GM12801 (cell line): ENCODE data around the gene ABCD2.

ENCODE experiments used
- TF ChIP-seq, protein P1 (sequence below): IDR thresholded peaks from one replicate; pipeline ENCODE4 v1.5.1; 2011; ENCODE audit warnings: control low read depth; ENCODE audit not compliant: insufficient read length; ENCODE audit errors: extremely low read depth

Gene ABCD2

DNA sequence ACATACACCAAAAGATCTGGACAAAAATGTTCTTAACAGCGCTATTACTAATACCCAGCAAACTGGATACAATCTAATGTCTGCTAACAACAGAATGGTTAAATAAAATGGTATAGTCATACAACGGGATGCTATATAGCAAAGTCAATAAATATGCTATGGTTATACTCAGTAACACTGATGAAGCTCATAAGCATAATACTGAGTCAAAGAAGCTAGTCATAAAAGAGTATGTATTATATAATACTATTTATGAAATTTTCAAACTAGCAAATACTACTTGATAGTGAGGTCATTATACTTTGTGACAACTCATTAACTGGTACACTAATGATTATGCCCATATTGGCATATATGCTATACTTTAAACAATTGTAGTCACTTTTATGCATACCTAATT is 7.4 kb downstream of the ABCD2 start:
- TF ChIP-seq, protein P1, sequence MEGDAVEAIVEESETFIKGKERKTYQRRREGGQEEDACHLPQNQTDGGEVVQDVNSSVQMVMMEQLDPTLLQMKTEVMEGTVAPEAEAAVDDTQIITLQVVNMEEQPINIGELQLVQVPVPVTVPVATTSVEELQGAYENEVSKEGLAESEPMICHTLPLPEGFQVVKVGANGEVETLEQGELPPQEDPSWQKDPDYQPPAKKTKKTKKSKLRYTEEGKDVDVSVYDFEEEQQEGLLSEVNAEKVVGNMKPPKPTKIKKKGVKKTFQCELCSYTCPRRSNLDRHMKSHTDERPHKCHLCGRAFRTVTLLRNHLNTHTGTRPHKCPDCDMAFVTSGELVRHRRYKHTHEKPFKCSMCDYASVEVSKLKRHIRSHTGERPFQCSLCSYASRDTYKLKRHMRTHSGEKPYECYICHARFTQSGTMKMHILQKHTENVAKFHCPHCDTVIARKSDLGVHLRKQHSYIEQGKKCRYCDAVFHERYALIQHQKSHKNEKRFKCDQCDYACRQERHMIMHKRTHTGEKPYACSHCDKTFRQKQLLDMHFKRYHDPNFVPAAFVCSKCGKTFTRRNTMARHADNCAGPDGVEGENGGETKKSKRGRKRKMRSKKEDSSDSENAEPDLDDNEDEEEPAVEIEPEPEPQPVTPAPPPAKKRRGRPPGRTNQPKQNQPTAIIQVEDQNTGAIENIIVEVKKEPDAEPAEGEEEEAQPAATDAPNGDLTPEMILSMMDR, result no peak

DNA sequence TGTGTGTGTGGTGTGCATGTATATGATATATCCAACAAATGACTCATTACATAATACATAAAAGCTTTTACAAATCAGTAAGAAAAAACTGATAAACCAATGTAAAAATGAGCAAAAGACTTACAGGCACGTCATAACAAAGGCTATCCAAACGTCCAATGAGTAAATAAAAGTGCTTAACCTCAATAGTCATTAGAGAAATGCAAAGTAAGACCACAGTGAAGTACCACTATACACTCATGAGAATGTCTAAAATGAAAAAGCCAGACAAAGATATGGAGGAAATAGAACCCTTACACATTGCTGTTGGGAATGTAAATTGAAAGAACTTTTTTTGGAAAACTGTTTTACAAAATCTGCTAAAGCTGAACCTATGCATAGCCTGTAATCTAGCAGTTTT is 7.8 kb downstream of the ABCD2 start:
- TF ChIP-seq, protein P1, result no peak

DNA sequence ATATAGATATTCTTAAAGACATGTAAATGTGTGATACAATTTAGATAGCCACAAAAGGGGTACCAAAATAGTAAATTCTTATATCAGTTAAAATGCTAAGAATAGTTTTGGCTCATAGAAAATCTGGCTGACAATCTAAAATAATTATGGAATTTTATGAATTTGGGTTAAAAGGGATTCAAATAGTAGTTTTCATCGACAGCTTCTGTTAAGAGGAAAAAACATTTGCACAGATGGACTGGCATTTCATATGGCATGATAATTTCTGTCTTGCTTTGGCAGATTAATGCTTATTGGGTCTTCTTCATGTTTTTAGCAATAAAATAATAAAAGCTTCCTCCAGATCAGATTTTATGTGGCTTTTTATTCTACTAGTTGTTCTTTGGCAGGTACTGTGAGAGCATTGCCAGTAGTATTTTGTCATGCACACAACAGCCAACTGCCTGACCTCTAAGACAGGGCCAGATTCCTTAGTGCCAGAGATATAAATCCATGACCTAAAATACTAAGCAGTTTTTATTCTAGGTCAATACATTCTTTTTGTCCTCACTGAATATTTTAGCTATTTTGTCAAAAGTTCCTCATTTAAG is 9.1 kb downstream of the ABCD2 start:
- TF ChIP-seq, protein P1, result no peak

DNA sequence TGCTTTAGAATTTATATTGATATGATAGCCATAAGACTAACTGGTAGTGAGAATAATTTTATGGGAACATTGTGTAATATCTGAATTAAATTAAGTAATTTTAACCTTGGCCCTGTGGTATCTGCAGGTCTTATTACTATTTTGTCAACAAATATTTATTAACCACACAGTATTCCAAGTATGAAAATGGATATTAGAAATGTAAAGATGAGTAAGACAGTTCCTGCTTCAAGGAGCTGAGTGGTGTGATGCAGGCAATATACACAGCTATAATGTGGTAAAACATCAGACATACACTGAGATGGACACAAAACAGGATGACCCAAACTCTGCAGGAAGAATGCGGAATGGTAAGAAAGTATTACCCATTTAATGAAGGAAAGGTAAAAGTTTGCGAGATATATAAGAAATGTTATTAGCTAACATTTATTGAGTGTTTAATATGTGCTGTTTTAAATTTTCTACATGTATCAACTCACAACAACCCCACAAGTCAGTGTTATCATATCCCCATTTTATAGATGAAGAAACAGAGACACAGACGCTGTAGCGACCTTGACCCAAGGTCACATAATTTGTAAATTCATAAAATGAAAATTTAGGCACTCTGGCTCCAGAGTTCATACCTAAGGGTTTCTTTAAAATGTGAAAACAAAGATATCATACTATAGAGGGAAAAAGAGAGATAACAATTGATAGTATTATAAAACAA is 12.7 kb downstream of the ABCD2 start:
- TF ChIP-seq, protein P1, result no peak

DNA sequence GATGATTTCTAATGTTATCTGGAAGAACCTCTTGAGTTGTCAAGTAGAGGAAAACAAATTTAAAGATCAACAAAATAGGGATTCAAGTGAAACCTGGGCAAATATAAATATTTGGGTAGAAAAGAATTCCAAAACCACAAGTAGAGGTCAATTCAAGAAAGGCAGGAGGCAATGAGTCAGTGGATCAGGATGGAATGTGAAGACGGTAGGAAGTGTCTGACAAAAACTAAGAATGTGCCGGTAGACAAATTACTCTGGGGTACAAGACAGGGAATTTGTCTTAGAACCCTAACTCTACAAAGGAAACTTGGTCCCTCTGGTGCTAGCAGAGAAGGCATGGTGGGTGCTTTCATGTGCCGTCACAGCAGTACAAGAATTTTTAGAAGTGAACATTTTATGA is 13.6 kb downstream of the ABCD2 start:
- TF ChIP-seq, protein P1, result no peak

DNA sequence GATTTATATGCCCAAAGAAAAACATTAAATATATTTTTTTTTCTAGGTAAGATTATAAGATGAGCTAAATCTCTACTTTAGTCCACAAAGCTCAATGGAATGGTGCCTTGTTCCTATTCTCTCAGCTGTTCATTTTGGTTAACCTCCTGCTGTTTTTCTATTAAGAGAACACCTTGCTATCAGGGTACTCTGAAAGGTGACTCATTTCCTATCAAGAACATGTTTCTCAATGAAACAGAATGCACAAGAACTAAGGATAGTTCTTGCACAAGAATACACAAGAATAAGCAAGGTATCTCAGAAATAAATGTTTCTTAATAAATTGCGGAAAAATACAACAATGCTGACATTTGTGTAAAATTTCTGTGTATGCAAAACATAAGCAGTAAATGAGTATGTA is 14.1 kb downstream of the ABCD2 start:
- TF ChIP-seq, protein P1, result no peak

DNA sequence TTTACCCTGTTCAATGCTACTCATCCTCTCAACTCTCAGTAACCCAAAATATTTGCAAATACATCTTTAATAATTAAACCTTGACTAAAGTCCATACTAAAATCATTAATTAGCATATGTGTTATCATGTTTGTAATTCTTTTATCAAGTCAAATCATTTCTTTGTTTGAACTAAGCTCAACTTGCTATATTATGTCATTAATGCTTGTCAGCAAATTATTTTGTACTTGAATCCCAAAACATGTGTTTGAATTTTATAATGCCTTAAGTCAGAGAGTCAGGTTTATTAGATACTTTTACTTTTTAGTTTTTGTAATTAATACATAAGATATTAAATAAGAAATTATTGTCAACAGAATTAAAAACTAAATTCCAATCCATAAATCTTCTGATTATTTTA is 16.5 kb downstream of the ABCD2 start:
- TF ChIP-seq, protein P1, result no peak
